ENCODE results near the gene RNF224.
"Not testable (repeated sequence)": the region's sequence is repeated elsewhere in the genome, so short reads cannot be mapped to it uniquely, and the experiment has no call there.

The RNF224 gene

GRCh38 chr9:137254624-137255447 is 27.5 kb downstream of the RNF224 start, which contains the start of gene NELFB:
NELFB (plus strand) TSS chr9:137255327.
- DNase-seq (ENCODE audit: low spot score): peak; percentile 72

GRCh38 chr9:137255448-137256114 is 28.3 kb downstream of the RNF224 start:
- peak; percentile 37 for DNase-seq (ENCODE audit: low spot score)

- no peak for DNase-seq (ENCODE audit: low spot score)
These were observed 29.1 kb downstream of the RNF224 start for GRCh38 chr9:137256362-137256761.

GRCh38 chr9:137256856-137257255 is 29.6 kb downstream of the RNF224 start:
- no peak for DNase-seq (ENCODE audit: low spot score)

- DNase-seq (ENCODE audit: low spot score): not testable (repeated sequence)
These were observed 35.0 kb downstream of the RNF224 start for GRCh38 chr9:137262173-137262908.

- no peak for DNase-seq (ENCODE audit: low spot score)
These were observed 35.6 kb downstream of the RNF224 start for GRCh38 chr9:137262909-137263285.

- DNase-seq (ENCODE audit: low spot score): no peak
These were observed 36.2 kb downstream of the RNF224 start for GRCh38 chr9:137263506-137263905.

- no peak for DNase-seq (ENCODE audit: low spot score)
These were observed 36.8 kb downstream of the RNF224 start for GRCh38 chr9:137264067-137264466.

GRCh38 chr9:137265496-137266161 is 38.3 kb downstream of the RNF224 start:
- DNase-seq (ENCODE audit: low spot score): no peak

GRCh38 chr9:137266162-137266527 is 38.8 kb downstream of the RNF224 start:
- no peak for DNase-seq (ENCODE audit: low spot score)

- DNase-seq (ENCODE audit: low spot score): no peak
These were observed 39.5 kb downstream of the RNF224 start for GRCh38 chr9:137266585-137267453.

GRCh38 chr9:137267933-137268355 is 40.6 kb downstream of the RNF224 start:
- DNase-seq (ENCODE audit: low spot score): no peak

- no peak for DNase-seq (ENCODE audit: low spot score)
These were observed 41.4 kb downstream of the RNF224 start for GRCh38 chr9:137268538-137269201.

GRCh38 chr9:137269231-137269772 is 42.0 kb downstream of the RNF224 start:
- no peak for DNase-seq (ENCODE audit: low spot score)

GRCh38 chr9:137270929-137271695 is 43.8 kb downstream of the RNF224 start:
- no peak for DNase-seq (ENCODE audit: low spot score)

- no peak for DNase-seq (ENCODE audit: low spot score)
These were observed 44.4 kb downstream of the RNF224 start for GRCh38 chr9:137271696-137272076.

GRCh38 chr9:137272241-137273094 is 45.2 kb downstream of the RNF224 start:
- DNase-seq (ENCODE audit: low spot score): no peak

GRCh38 chr9:137273095-137273490 is 45.8 kb downstream of the RNF224 start:
- DNase-seq (ENCODE audit: low spot score): no peak

Measured in SW480 (cell line).